Renal cortex interstitium (tissue), 11 donors: Measurements from ENCODE around the gene ARSI. TPM values are rescaled to one million over a fixed set of nuclear protein-coding genes. Genes with fewer than 3 reads are reported as not detected.

ENCODE experiments used
- DNase-seq, 11 donors: peaks; one replicate each; pipeline ENCODE4 v3.0.0-alpha.2; 2013; ENCODE audit warnings: low read depth in 9 of 11, low spot score in 4 of 11; ENCODE audit errors: extremely low read depth in 1 of 11
- polyA plus RNA-seq, 3 donors: library from polyadenylated mRNA; unstranded; fragments of 120-200 nt; gene quantifications; one replicate each; pipeline ENCODE4 v1.2.1, GENCODE V29; 2013; ENCODE audit not compliant: insufficient read length in 3 of 3

Gene ARSI
- polyA plus RNA-seq, 3 donors, result 2.6 to 4.3 (median 2.8) TPM

DNA sequence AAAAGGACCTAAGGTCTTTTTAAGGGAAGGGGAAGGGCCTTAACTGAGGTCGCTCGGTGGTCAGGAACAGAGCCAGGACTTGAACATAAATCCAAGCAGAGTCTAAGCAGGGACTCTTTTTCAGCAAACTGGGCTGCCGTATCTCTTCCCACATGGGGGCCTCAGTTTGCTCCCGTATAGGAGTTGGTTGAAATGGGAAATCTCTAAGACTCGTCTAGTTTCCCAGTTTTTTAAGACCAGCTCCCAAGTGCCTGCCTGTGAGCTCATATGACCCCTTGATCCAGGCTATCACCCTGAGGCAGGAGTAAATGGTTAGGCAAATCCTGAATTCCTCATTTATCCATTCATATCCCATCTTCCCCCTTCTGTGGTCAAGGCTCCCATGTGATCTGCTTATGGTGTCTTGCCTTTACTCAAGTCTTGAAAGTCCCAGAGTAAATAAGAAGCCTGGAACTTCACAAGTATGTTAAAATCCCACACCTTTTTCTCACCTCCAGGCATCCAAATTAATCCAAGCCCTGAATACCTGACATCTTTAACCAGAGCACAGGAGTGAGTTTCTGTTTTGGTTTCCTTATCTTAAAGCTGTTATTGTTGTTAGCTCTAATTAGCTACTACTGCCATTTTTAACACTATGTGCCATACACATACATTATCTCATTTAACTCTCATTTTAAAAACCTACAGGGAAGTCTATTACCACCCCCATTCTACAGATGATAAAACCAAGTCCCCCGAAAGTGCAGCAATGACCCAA lies 3.0 kb downstream of the ARSI start:
- no peak for DNase-seq

DNA sequence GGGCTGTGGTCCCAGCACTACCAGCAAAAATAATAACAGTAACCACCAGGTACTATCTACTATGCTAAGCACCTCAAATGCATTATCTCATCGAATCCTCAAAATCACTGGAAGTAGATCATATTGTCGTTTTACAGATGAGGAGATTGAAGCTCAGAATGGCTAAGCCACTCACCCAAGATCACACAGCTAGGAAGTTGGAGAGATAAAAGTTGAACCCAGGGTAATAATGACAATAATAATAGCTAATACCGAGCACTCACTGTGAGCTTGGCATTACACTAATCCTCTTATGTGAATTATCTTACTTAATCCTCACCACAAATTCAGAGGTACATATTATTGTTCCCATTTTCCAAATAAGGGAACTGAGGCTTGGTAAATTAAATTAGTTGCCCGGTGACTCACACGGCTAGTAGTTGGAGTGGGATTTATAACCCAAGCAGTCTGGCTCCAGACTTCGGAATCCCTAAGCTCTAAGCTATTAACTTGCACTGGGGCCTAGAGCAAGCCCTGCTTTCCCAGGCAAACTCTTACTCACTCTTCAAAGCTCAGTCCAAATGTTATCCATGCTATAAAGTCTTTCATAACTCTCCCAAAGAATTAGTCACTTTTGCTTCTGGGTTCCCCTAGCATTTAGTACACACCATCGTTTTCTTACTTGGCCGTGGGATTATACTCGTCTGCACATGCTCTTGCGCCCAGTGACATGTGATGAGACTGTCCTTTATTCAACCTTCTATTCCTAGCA lies 3.8 kb downstream of the ARSI start:
- DNase-seq, result no peak

DNA sequence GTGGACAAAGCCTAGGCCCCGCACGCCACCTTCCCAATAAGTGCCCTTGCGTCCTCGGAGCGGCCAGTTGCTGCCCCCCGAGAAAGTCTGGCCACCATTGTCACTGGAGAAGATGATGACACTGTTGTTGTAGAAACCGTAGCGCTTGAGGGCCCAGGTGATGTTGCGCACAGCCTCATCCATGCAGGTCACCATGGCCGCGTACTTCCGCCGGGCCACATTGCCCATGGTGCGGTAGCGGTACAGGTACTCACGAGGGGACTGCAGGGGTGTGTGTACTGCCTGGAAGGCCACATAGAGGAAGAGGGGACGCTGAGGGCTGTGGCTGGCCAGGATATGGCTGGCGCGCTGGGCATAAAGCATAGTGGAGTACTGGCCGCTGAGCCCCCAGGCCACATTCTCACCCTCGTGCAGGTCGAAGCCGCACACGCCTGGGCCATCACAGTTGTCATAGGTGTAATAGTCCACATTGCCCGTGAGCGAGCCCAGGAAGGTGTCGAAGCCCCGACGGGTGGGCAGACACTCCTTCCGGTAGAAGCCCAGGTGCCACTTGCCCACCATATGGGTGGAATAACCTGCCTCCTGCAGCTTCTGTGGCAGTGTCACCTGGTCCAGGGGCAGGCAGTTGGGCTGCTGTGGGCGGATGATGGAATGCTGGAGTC lies 4.6 kb downstream of the ARSI start:
- no peak for DNase-seq

DNA sequence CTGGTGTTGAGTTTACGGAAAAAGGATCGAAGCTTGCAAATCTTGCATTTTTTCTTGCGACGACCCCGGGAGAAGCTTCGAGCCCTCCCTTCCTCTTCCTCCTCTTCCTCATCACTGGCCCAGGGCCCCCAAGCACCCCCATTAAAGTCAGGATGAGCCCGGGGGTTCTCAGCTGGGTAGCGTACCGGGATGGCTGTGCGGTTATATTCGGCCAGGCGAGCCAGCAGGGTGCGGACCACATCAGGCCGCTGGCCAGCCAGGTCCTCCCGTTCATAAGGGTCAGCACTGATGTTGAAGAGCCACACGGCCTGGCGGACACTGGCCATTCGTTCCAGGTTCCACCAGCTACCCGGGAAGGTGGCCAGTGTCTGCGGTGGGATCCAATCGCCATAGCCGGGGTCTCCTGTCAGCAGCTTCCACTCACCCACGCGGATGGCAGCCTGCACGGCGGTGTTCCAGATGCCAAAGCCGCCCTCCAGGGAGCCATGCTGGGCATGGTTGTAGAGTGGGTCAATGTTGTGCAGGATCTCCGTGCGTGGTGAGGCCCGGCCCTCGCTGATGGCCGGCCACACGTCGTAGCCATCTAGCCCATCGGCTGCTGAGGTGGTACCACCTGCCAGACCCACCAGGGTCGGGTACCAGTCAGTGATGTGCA lies 5.3 kb downstream of the ARSI start:
- DNase-seq, result no peak

DNA sequence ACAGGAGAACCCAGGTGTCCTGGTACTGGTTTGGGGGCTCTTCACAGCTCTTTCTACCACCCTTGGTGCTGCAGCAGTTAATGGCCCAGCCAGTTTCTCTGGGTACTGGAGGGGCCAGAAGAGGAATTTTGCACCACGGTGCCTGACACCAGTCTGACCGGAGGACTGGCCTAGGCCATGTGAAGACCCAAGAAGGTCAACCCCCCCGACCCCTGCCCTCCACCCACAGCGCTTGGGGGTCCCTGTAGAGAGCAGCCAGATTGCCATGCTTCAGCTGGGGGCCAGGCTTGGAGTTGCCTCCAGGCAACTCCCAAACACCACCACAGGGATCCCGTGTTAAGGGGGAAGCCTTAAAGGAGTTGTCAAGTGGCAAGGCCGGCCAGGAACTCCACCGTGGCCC lies 6.2 kb downstream of the ARSI start:
- no peak for DNase-seq

DNA sequence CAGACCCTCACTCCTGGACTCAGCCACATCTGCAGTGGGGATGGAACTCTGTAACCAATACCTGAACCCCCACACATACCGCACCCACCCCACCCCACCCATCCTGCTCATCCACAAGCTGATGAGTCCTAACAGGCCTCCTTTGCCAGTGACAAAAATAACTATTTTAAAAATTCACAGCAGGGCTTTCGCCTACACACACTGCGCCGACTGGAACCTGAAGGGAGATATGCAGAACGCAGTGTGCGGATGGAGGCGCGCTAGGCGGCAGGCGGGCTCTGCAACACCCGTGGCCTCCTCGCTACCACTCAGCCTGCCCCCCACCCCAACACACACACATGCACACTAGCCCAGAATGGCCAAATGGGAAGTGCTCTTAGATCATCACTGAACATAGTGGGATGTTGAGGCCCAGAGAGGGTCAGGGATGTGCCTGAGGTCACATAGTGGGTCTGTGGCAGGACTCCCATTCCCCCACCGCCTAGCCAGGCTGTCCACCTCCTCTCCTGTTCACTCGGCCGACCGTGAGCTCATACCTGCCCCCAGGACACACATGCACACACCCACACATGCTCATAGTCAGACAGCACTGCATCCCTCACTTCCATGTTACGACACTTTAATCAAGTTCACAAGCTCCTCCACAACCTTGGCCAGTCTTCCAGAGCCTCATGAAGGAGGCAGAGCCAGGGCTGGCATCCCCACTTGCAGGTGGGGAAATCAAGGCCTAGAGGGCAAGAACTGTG lies 6.8 kb downstream of the ARSI start:
- DNase-seq, result no peak

DNA sequence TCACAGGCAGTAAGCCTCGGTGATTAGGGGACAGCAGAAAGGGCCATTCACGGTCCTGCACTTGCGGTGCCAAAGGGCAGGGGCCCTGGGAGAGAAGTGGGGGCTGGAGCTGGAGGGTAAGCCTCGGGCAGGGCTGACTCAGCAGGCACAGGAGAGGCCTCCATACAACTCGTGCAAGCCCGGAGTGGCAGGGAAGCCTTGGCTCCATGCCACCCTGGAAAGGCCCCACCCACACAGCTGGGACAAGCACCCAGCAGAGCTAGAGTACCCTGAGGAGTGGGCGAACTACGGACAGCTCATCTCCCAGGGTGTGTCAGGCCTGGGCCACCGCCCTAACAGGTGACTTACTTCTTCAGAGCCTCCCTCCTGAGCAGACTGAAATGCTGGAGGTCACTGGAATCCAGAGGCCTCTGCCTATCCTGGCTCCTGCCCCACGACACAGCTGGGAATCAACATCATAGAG lies 7.5 kb downstream of the ARSI start:
- no peak for DNase-seq

DNA sequence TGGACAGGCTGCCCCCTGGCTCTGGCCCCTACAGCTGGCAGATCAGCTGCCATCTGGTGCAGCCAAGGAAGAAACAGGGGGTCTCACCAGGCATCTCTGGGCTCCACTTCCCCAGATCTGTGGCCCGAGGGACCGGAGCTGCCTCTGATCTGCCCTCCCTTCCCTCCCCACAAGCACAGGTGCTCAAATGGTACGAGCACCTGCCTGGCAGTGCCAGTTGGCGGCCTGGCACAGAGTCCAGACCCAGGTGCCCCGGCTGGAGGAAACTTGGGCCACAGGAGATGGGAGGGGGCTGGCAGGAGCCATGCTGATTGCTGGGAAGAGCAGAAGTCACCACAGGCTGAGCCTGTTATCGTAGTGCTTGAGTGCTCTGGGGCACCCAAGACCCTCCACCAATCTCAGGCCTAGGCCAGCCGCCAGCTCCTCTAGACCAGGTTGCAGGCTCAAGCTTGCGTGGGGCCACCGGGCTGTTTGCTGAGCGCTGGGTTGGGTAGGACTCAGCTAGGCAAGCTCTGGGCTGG lies 8.1 kb downstream of the ARSI start:
- no peak for DNase-seq

DNA sequence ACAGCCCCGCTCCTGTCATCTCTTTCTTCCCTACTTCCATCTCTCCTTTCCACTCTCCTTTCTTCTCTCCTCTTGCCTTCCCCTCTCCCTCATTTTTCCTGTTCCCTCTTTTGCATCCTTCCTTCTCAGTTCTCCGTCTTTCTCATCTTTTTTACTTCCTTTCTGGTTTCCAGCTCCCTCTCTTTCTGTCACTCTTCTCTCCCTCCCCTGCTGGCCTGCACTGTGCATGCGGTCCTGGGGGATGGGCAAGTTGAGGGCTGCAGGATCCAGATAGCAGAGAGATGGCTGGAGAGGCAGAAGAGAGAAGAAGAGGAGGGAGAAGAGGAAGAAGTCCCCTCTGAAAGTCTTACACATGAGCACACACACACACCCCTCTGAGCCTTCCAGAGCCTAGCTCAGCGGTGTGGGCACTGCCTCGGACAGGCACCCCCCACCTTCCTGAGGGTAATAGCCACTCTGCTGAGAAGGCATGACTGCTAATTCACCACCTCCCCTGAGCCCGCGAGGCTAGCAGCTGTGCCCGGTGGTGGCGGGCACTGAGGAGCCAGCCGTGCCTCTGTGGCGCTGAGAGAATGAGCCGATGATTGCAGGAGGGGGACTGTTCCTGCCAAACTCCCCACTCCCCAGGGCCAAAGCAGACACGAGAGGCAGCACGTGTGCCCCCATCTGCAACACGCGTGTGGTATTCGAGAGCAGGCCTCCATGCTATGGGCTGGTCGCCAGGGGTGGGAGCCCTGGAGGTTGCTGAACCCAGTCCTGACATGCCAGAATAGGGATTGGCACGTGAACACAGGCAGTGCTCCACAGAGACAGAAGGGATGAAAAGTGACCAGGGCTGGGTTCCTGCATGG lies 9.4 kb downstream of the ARSI start:
- no peak for DNase-seq

DNA sequence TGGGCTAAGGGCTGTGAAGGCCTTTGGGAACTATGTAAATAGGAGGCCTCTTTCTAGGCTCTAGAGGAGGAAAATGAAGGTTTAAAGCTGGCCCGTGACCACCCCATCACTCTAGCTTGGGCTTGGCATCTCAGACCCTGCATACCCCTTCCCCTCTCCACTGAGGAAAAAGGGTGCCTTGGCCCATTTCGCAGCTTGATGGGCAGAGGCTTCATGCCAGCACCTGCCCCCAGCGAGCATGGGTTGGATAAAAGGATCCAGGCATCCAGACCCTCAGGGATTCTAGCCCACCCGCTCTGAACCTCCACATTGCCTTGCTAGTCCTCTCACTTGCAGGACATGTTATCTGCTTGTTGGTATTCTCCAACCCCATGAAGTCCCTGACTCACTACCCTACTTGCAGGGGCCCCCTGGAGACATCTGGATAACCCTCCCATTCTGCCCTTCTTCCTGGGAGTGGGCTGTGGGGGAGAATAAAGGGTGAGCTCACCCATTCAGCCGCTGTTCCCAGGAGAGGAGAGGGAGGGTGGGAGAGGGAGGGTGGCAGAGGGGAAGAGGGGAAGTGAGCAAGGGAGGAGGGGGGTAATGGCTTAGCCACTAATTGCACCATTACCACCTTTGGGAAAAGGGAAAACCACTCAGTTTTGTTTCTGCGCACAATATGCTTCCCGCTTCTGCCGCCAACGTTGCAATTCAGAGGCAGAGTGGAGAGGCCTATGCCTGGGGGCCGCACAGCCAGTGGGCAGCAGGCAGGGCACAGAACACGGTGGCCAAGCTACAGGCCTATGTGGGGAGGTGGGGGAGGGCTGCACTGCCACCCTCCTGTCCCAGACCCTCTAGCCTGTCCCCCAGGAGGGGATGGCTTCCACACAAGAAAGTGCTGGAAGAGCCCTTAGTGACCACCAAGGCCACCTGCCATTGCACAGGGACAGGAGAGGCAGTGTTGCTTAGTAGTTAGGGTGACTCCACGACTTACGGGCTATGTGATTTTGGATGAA lies 11.0 kb downstream of the ARSI start:
- no peak for DNase-seq

DNA sequence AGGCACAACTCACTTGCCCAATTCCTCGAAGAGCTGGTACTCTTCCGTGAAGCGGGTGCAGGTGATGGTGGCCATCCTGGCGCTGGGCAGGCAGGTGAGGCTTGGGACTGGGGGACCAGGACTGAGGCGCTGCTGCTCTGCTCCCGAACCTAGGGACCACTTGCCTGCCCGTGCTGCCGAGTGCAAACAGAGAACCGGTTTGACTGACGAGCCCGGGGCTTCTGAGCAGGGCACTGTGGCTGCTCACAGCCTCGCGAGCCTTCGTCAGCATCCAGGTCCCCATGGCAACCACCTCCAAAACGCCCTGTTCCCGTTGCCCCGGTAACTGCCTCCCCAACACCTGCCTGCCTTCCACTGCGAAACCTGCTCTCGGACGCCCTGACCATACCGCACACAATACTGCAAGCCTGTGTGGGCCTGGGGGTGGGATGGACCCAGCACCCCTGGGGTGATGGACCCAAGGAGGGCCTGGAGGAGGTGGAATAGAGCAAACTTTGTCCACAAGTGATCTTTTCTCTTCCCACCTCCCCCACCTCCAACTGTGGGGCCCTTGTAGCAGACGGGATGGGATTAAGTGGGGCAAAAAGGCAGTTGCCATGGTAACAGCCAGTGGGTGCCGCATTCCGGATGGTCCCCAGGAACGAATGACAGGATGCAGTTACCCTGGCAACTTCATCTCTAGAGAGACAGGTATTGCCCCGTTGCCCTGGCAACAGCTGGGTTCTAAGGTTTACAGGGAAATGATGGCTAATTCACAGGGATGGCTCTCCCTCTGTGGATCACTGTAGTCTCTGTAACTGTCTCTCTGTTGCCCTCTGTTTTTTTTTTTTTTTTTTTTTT lies 12.9 kb downstream of the ARSI start, which contains the start of gene CAMK2A:
Gene CAMK2A (minus strand): TSS at position 223 of the 840 bp plus-strand sequence. CDS start 148 bp downstream, at position 75.
- DNase-seq, result no peak

DNA sequence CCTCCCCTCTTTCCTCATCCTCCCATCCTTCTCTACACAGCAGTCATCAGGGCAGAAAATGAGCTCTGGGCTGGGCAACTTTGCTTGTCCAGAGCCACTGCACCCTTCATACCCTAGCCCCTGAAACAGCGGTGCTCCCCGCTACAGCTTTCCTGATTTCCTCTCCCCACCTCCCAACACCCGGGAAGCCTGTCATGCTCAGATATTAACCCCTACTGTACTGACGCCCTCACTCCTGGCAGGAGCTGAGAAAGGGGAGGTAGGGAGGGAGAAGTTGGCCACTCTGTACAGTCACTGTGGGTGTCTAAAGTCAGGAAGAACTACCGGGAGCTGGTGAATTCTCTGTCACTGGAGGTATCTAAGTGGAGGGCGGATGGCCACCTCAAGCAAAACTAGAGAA lies 13.9 kb downstream of the ARSI start:
- DNase-seq, result no peak

DNA sequence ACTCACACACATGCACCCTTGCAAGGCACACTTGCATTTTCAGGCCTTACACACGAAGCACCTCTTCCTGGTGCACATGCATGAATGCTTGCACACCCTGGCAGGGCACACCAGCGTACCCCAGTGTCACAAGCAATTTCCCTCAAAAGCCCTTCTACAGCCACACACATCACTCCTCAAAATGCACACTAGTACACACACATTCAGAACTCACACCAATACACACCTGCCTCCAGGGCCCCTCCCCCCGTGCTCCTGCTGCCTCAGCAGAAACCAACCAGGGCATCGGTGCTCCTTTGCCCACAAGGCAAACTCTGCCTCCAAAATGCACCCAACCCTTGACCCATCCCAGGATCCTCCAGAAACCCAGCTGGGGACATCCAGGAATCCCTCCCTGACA lies 14.3 kb downstream of the ARSI start:
- no peak for DNase-seq

DNA sequence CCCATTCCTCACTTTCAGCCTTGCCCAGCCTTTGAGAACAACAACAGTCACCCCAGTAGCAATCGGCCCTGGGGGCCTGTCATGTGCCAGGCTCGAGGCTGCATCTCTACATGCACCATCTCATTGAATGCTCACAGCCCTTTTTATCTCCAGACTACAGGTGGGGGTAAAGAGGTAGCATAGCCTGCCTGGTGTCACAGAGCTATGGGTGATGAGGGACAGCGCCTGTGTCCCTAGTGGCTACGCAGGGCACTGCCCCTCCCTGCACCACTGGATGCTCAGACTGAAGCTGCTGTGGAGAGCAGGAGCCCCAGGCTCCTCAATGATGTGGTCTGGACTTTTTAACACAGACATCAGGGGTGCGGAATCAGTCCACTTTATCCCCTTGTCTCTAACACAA lies 15.9 kb downstream of the ARSI start:
- no peak for DNase-seq

DNA sequence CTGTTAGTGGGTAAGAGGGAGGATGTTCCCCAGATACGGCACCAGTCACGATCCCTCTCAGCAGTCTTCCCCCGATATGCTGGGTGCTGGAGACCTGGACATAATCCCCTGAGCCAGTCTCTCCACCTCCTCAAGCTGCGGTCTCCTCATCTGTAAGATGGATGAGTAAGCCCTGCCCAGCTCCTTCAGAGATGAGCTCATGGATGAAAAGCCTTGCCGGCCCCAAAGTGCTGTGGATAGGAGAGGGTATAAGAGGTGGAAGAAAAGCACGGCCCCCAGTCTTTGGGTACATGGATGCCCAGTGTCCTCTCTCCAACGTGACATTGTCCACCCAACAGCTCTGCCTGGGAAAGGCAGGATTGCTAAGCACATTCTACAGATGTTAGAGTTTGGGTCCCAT lies 17.6 kb downstream of the ARSI start:
- no peak for DNase-seq

DNA sequence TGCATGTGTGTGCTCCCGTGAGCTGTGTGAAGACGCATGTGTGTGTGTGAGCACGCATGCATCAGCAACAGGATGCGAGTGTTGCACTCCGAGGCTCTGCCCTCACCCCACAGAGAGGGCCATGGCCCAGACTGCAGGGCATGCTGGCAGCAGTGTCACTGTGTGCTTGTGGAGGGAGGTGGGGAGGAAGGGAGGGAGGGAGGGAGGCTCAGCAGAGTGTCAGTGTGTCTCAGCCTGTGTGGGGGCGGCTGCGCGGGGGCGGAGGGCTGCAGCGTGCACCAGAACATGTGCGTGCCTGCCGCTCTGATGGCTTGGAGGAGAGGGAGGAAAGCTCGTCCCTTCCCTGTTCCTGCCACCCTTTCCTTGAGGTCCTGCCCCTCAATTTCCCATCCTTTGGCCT lies 18.4 kb downstream of the ARSI start:
- no peak for DNase-seq
